Measurements from ENCODE around the gene CGB7.

GRCh38 chr19:49085868-49086232, 28.3 kb upstream of the CGB7 start:
- TF ChIP-seq HOXC10 (CRISPR knock-in tag; IDR thresholded peaks at IDR 0.05), result no peak
- TF ChIP-seq ZNF423 (tag by site-specific recombination; IDR thresholded peaks at IDR 0.05), result no peak
- no peak for TF ChIP-seq ZNF274 (IDR thresholded peaks at IDR 0.05; ENCODE audit: low read length)
- TF ChIP-seq ZNF274 (tag by site-specific recombination; IDR thresholded peaks at IDR 0.05; ENCODE audit: borderline replicate concordance), result no peak
- TF ChIP-seq, protein P1, sequence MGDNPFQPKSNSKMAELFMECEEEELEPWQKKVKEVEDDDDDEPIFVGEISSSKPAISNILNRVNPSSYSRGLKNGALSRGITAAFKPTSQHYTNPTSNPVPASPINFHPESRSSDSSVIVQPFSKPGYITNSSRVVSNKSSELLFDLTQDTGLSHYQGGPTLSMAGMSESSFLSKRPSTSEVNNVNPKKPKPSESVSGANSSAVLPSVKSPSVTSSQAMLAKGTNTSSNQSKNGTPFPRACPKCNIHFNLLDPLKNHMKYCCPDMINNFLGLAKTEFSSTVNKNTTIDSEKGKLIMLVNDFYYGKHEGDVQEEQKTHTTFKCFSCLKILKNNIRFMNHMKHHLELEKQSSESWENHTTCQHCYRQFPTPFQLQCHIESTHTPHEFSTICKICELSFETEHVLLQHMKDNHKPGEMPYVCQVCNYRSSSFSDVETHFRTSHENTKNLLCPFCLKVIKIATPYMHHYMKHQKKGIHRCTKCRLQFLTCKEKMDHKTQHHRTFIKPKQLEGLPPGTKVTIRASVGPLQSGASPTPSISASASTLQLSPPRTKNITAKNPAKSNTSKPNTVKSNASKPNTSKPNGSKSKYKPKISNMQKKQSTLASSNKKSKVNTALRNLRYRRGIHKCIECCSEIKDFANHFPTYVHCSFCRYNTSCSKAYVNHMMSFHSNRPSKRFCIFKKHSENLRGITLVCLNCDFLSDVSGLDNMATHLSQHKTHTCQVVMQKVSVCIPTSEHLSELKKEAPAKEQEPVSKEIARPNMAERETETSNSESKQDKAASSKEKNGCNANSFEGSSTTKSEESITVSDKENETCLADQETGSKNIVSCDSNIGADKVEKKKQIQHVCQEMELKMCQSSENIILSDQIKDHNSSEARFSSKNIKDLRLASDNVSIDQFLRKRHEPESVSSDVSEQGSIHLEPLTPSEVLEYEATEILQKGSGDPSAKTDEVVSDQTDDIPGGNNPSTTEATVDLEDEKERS (tag by site-specific recombination; IDR thresholded peaks at IDR 0.05), result no peak
- TF ChIP-seq ZFP41 (tag by site-specific recombination; IDR thresholded peaks at IDR 0.05; ENCODE audit: borderline replicate concordance), result no peak
- TF ChIP-seq ZNF610 (tag by site-specific recombination; IDR thresholded peaks at IDR 0.05; ENCODE audit: borderline replicate concordance), result no peak; the same call in 1 of the 2 replicates
- TF ChIP-seq, protein P2, sequence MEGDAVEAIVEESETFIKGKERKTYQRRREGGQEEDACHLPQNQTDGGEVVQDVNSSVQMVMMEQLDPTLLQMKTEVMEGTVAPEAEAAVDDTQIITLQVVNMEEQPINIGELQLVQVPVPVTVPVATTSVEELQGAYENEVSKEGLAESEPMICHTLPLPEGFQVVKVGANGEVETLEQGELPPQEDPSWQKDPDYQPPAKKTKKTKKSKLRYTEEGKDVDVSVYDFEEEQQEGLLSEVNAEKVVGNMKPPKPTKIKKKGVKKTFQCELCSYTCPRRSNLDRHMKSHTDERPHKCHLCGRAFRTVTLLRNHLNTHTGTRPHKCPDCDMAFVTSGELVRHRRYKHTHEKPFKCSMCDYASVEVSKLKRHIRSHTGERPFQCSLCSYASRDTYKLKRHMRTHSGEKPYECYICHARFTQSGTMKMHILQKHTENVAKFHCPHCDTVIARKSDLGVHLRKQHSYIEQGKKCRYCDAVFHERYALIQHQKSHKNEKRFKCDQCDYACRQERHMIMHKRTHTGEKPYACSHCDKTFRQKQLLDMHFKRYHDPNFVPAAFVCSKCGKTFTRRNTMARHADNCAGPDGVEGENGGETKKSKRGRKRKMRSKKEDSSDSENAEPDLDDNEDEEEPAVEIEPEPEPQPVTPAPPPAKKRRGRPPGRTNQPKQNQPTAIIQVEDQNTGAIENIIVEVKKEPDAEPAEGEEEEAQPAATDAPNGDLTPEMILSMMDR (tag by site-specific recombination; IDR thresholded peaks at IDR 0.05), result no peak
- TF ChIP-seq ZNF623 (tag by site-specific recombination; IDR thresholded peaks at IDR 0.05), result no peak
- TF ChIP-seq EGR2 (tag by site-specific recombination; IDR thresholded peaks at IDR 0.05; ENCODE audit: low read depth), result no peak
- TF ChIP-seq, protein P3, sequence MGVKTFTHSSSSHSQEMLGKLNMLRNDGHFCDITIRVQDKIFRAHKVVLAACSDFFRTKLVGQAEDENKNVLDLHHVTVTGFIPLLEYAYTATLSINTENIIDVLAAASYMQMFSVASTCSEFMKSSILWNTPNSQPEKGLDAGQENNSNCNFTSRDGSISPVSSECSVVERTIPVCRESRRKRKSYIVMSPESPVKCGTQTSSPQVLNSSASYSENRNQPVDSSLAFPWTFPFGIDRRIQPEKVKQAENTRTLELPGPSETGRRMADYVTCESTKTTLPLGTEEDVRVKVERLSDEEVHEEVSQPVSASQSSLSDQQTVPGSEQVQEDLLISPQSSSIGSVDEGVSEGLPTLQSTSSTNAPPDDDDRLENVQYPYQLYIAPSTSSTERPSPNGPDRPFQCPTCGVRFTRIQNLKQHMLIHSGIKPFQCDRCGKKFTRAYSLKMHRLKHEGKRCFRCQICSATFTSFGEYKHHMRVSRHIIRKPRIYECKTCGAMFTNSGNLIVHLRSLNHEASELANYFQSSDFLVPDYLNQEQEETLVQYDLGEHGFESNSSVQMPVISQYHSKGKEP (tag by site-specific recombination; IDR thresholded peaks at IDR 0.05), result no peak
- TF ChIP-seq ZNF792 (tag by site-specific recombination; IDR thresholded peaks at IDR 0.05), result no peak

All from HEK293 (cell line).